Ishikawa (cell line): ENCODE data around the gene HMX1.

Experiments used
- CEBPB ChIP-seq: IDR thresholded peaks from 2 replicates; pipeline ENCODE4 v1.6.1; 2012
- CREB1 ChIP-seq: IDR thresholded peaks from 2 replicates; pipeline ENCODE4 v1.6.1; 2012; ENCODE audit warnings: low read depth
- EGR1 ChIP-seq: IDR thresholded peaks from 2 replicates; pipeline ENCODE4 v1.6.1; 2012
- EP300 ChIP-seq: IDR thresholded peaks from 2 replicates; pipeline ENCODE4 v1.6.1; 2012; ENCODE audit warnings: borderline replicate concordance
- FOXM1 ChIP-seq: IDR thresholded peaks from 2 replicates; pipeline ENCODE4 v1.6.1; 2012; ENCODE audit warnings: low read depth, borderline replicate concordance
- NFIC ChIP-seq: IDR thresholded peaks from 2 replicates; pipeline ENCODE4 v1.6.1; 2012
- RAD21 ChIP-seq: IDR thresholded peaks from 2 replicates; pipeline ENCODE4 v1.6.1; 2012; ENCODE audit warnings: low read depth
- TAF1 ChIP-seq: IDR thresholded peaks from 2 replicates; pipeline ENCODE4 v1.6.1; 2012; ENCODE audit warnings: low read depth, mild to moderate bottlenecking
- TCF12 ChIP-seq: IDR thresholded peaks from 2 replicates; pipeline ENCODE4 v1.6.1; 2012; ENCODE audit warnings: low read depth
- TEAD4 ChIP-seq: IDR thresholded peaks from 2 replicates; pipeline ENCODE4 v1.6.1; 2012
- YY1 ChIP-seq: IDR thresholded peaks from 2 replicates; pipeline ENCODE4 v1.6.1; 2012; ENCODE audit warnings: low read depth
- ZBTB7A ChIP-seq: IDR thresholded peaks from 2 replicates; pipeline ENCODE4 v1.6.1; 2012; ENCODE audit warnings: low read depth
- TF ChIP-seq, protein P1 (sequence below): IDR thresholded peaks from 2 replicates; pipeline ENCODE4 v1.6.1; 2012
- TF ChIP-seq, protein P2 (sequence below): IDR thresholded peaks from 2 replicates; pipeline ENCODE4 v1.6.1; 2012; ENCODE audit warnings: low read depth, mild to moderate bottlenecking
- TF ChIP-seq, protein P3 (sequence below): IDR thresholded peaks from 2 replicates; pipeline ENCODE4 v1.6.1; 2012

The HMX1 gene

DNA sequence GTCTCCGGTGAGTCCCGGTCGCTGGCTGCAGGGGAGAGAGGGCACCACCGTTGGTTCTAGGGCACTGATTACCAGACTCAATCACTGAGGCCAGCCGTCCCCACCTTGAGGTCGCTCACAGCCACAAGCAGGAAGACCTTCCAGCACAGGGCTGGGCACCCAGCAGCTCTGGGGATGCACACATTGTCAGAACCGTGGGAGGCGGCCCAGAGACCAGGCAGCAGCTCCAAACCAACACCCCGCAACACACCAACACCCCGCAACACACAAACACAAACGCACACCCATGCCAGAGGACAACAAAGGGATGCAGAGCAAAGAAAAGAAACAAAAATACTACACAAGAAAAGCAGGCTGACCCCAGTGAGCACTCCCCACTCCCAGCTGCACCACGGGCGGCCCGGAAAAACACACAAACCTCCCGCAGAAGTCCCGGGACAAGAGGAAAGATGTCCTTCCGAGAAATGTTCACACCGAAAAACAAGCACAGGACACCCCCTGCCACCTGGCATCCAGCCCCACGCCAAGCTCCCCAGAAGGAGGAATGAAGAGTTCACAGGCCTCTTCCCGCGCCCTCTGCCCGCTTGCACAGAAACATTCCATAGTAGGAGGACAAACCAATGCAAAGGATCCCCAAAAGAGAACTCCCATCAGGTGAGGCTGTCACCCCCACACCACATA is 3.2 kb downstream of the HMX1 start:
- TF ChIP-seq YY1 = no peak
- TF ChIP-seq NFIC = no peak
- TF ChIP-seq TCF12 = no peak
- no peak for TF ChIP-seq CREB1
- no peak for TF ChIP-seq RAD21

DNA sequence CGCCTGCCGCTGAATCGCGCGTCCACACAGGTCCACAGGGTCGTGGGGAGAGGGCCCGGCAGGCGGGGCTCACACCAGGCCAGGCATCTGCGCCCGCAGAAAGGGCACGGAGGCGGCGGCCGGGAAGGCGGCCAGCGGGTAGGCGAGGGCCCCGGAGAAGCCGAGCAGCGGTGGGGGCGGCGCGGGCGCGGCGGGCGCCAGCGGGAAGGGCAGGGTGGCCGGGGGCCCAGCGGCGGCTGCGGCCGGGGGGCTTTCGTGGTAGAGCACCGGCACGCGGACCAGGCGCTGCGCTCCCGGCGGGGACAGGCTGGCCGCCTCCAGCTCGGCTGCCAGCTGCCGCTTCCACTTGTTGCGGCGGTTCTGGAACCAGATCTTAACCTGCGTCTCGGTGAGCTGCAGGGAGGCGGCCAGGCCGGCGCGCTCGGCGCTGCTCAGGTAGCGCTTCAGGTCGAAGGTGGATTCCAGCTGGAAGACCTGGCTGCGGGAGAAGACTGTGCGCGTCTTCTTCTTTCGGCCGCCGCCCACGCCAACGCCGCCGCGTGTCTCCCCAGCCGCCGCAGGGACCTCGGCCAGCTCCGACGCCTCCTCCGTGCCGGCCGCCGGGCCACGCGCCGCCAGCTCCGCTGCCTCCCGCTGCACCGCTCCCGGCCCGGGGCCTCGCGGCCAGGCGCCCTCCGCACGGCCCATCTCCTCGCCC is 3.9 kb downstream of the HMX1 start:
- no peak for TF ChIP-seq EGR1
- TF ChIP-seq TAF1 = no peak
- no peak for TF ChIP-seq NFIC
- TF ChIP-seq, protein P1, sequence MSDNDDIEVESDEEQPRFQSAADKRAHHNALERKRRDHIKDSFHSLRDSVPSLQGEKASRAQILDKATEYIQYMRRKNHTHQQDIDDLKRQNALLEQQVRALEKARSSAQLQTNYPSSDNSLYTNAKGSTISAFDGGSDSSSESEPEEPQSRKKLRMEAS = no peak
- TF ChIP-seq ZBTB7A = no peak
- TF ChIP-seq YY1 = no peak
- TF ChIP-seq CEBPB = no peak
- no peak for TF ChIP-seq FOXM1
- TF ChIP-seq RAD21 = no peak
- no peak for TF ChIP-seq CREB1
- TF ChIP-seq TCF12 = no peak

DNA sequence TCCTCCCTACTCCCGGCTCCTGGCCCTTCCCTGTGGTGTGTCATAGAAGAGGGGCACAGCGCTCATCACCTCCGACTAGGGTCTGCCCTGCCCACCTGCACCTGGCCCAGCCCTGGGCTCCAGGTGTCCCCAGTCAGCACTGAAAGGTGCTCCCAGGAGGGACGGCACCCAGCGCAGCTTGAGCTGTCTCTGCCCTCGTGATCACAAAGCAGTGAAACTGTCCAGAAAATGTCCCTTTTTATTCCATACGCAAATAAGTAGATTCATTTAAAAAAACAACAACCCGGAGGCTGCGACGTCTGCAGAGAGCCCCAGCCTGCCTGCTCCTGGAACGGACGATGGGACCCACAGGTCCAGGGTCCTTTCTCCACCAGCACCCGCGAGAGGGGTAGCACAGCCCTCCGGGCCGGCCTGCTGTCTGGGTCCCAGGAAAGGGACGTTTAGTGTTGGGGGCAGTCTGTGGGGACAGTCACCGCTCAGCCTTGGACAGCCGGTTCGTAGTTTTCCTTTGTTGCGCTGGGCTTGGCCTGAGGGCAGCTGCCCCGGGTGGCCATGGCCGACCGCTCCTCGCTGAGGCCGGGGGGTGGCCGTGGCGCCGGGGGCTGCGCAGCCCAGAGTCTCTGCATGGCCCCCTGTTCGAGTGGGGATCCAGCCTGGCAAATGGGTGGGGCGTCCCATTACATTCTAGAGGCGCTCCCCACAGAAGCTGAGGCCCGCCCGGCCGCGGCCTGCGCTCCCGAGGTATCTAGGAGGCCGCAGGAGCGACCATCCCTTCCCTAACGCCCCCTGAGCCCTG is 4.6 kb downstream of the HMX1 start:
- TF ChIP-seq, protein P1 = no peak
- TF ChIP-seq EP300 = no peak
- TF ChIP-seq ZBTB7A = no peak
- no peak for TF ChIP-seq TAF1
- TF ChIP-seq NFIC = no peak
- no peak for TF ChIP-seq FOXM1
- TF ChIP-seq RAD21 = no peak
- TF ChIP-seq, protein P2, sequence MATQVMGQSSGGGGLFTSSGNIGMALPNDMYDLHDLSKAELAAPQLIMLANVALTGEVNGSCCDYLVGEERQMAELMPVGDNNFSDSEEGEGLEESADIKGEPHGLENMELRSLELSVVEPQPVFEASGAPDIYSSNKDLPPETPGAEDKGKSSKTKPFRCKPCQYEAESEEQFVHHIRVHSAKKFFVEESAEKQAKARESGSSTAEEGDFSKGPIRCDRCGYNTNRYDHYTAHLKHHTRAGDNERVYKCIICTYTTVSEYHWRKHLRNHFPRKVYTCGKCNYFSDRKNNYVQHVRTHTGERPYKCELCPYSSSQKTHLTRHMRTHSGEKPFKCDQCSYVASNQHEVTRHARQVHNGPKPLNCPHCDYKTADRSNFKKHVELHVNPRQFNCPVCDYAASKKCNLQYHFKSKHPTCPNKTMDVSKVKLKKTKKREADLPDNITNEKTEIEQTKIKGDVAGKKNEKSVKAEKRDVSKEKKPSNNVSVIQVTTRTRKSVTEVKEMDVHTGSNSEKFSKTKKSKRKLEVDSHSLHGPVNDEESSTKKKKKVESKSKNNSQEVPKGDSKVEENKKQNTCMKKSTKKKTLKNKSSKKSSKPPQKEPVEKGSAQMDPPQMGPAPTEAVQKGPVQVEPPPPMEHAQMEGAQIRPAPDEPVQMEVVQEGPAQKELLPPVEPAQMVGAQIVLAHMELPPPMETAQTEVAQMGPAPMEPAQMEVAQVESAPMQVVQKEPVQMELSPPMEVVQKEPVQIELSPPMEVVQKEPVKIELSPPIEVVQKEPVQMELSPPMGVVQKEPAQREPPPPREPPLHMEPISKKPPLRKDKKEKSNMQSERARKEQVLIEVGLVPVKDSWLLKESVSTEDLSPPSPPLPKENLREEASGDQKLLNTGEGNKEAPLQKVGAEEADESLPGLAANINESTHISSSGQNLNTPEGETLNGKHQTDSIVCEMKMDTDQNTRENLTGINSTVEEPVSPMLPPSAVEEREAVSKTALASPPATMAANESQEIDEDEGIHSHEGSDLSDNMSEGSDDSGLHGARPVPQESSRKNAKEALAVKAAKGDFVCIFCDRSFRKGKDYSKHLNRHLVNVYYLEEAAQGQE = no peak
- no peak for TF ChIP-seq CEBPB
- no peak for TF ChIP-seq TCF12
- no peak for TF ChIP-seq YY1
- TF ChIP-seq, protein P3, sequence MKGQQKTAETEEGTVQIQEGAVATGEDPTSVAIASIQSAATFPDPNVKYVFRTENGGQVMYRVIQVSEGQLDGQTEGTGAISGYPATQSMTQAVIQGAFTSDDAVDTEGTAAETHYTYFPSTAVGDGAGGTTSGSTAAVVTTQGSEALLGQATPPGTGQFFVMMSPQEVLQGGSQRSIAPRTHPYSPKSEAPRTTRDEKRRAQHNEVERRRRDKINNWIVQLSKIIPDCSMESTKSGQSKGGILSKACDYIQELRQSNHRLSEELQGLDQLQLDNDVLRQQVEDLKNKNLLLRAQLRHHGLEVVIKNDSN = no peak

DNA sequence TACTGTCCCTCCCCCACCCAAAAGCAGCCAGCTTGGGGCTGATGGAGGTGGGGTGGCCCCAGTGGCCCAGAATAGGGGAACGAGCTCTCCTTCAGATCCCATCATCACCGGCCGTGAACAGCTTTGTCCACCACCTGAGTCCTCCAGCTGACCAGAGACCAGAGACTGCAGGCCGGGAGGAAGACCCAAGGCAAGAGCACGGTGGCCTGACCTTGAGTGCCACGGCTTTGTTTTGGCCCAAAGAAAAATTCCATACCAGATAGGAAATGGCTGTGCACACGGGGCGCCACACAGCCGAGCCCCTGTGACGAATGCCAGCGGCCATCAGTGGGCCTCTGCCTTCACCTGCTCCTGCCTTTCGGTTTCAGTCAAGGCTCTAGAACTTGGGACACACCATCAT is 5.2 kb downstream of the HMX1 start:
- TF ChIP-seq TCF12 (no peak), TEAD4 (no peak), EP300 (no peak), EGR1 (no peak), CREB1 (no peak), NFIC (no peak), RAD21 (no peak), FOXM1 (no peak), YY1 (no peak), CEBPB (no peak), ZBTB7A (no peak), TAF1 (no peak)
- TF ChIP-seq, protein P2 = no peak
- TF ChIP-seq, protein P3 = no peak
- TF ChIP-seq, protein P1 = no peak

DNA sequence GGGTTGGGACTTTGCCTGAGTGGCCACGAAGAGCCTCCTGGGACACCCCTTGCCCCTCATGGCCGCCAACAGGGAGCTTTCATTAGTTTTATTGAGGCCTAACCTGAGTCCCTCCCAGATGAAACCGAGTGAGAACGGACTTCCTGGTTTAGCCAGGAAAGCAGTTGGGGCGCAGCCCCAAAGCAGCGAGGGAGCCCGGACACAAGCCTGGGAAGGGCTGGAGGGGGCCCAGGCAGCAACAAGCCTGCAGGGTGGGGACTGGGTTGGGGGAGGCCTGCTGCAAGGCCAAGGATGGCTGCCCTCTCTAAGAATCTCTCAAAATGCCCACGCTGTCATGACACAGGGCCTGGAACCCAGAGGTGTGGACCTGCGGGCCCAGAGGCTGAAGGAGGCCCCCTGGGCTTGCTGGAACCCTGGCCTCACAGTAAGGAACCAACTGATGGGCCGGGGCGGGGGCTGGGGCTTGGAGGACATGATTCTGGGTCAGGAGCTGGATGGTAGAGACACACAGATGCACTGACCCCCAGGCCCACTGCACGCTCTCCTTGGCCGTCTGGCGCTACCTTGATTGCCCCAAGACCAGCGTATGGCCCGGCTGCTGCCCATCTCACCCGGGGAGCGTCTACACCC is 5.8 kb downstream of the HMX1 start:
- TF ChIP-seq YY1 = no peak
- no peak for TF ChIP-seq CEBPB
- no peak for TF ChIP-seq NFIC
- no peak for TF ChIP-seq EP300
- TF ChIP-seq, protein P2 = no peak
- no peak for TF ChIP-seq EGR1
- no peak for TF ChIP-seq TCF12
- TF ChIP-seq CREB1 = no peak
- no peak for TF ChIP-seq TAF1
- TF ChIP-seq FOXM1 = no peak
- TF ChIP-seq ZBTB7A = no peak
- no peak for TF ChIP-seq RAD21
- TF ChIP-seq, protein P1 = no peak
- TF ChIP-seq, protein P3 = no peak
- no peak for TF ChIP-seq TEAD4
